WTC11 (cell line): Measurements from ENCODE around the gene RPTOR. TPM values are rescaled to one million over a fixed set of nuclear protein-coding genes. Genes with fewer than 3 reads are reported as not detected.

Experiments used
- ATAC-seq: fragments of 200-7000 bp; cut with Tn5 transposase; 2 replicates; pipeline ENCODE4 v1.10.0; 2021; ENCODE audit warnings: mild to moderate bottlenecking, moderate library complexity
- CTCF ChIA-PET: fragments of 300-600 bp; sonication (Branson Sonifier 250); formaldehyde crosslinking; loops from one replicate; lab custom pipeline; 2021; ENCODE audit warnings: antibody characterized with exemption; lab: Charles Lee
- POLR2A ChIA-PET: fragments of 350-600 bp; sonication (Branson Sonifier 250); formaldehyde crosslinking; loops from one replicate; lab custom pipeline; 2021; ENCODE audit warnings: antibody characterized with exemption; lab: Charles Lee
- DNase-seq: peaks from one replicate; pipeline ENCODE4 v3.0.0; 2021; ENCODE audit warnings: low spot score
- H3K27ac Mint-ChIP-seq: 2 replicates; pipeline ENCODE4 v1.8.0; 2021; ENCODE audit warnings: mixed read lengths
- H3K27me3 Mint-ChIP-seq: 2 replicates; pipeline ENCODE4 v1.8.0; 2021; ENCODE audit warnings: low read depth, mild to moderate bottlenecking, moderate library complexity, mixed read lengths
- H3K36me3 Mint-ChIP-seq: 2 replicates; pipeline ENCODE4 v1.8.0; 2021; ENCODE audit warnings: mixed read lengths
- H3K4me1 Mint-ChIP-seq: 2 replicates; pipeline ENCODE4 v1.8.0; 2022; ENCODE audit warnings: mixed read lengths
- H3K4me3 Mint-ChIP-seq: 2 replicates; pipeline ENCODE4 v1.8.0; 2021; ENCODE audit warnings: mild to moderate bottlenecking, moderate library complexity, mixed read lengths
- H3K9me3 Mint-ChIP-seq: 2 replicates; pipeline ENCODE4 v1.8.0; 2021; ENCODE audit warnings: mixed read lengths
- ATF1 ChIP-seq: sonication (generic); formaldehyde crosslinking; IDR thresholded peaks from 2 replicates; pipeline ENCODE4 v1.8.1; 2023; ENCODE audit warnings: mild to moderate bottlenecking, moderate library complexity, missing genetic modification reagents
- ATF2 ChIP-seq: sonication (generic); formaldehyde crosslinking; IDR thresholded peaks from 2 replicates; pipeline ENCODE4 v1.8.1; 2022; ENCODE audit warnings: low read depth, missing genetic modification reagents, borderline replicate concordance
- CREM ChIP-seq: sonication (generic); formaldehyde crosslinking; IDR thresholded peaks from 2 replicates; pipeline ENCODE4 v1.8.1; 2022; ENCODE audit warnings: mild to moderate bottlenecking, missing genetic modification reagents, moderate library complexity
- ELF4 ChIP-seq: sonication (generic); formaldehyde crosslinking; IDR thresholded peaks from 2 replicates; pipeline ENCODE4 v1.8.1; 2022; ENCODE audit warnings: low read depth, mild to moderate bottlenecking, moderate library complexity, missing genetic modification reagents
- FOXJ3 ChIP-seq: sonication (generic); formaldehyde crosslinking; IDR thresholded peaks from 2 replicates; pipeline ENCODE4 v1.9.0; 2021; ENCODE audit warnings: missing genetic modification reagents, mild to moderate bottlenecking, borderline replicate concordance
- FOXK1 ChIP-seq: sonication (generic); formaldehyde crosslinking; IDR thresholded peaks from 2 replicates; pipeline ENCODE4 v1.8.0; 2022; ENCODE audit warnings: mild to moderate bottlenecking, moderate library complexity, missing genetic modification reagents
- GTF2I ChIP-seq: fragments of 250-450 bp; sonication (Bioruptor Pico); conservative IDR thresholded peaks from 2 replicates; pipeline ENCODE4 v1.4.0; 2021; ENCODE audit warnings: mild to moderate bottlenecking
- SMAD4 ChIP-seq: sonication (generic); formaldehyde crosslinking; IDR thresholded peaks from 2 replicates; pipeline ENCODE4 v1.8.0; 2022; ENCODE audit warnings: mild to moderate bottlenecking, missing genetic modification reagents
- TEAD4 ChIP-seq: sonication (generic); formaldehyde crosslinking; IDR thresholded peaks from 2 replicates; pipeline ENCODE4 v1.8.0; 2022; ENCODE audit warnings: mild to moderate bottlenecking, missing genetic modification reagents
- USF1 ChIP-seq: sonication (generic); formaldehyde crosslinking; IDR thresholded peaks from 2 replicates; pipeline ENCODE4 v1.8.0; 2022; ENCODE audit warnings: mild to moderate bottlenecking, missing genetic modification reagents
- ZBTB21 ChIP-seq: sonication (generic); formaldehyde crosslinking; IDR thresholded peaks from 2 replicates; pipeline ENCODE4 v1.8.1; 2023; ENCODE audit warnings: mild to moderate bottlenecking, missing genetic modification reagents, borderline replicate concordance
- ZNF138 ChIP-seq: sonication (generic); formaldehyde crosslinking; conservative IDR thresholded peaks from 2 replicates; pipeline ENCODE4 v1.8.1; 2022; ENCODE audit warnings: mild to moderate bottlenecking, moderate library complexity, missing genetic modification reagents
- ZNF263 ChIP-seq: sonication (generic); formaldehyde crosslinking; IDR thresholded peaks from 2 replicates; pipeline ENCODE4 v1.8.1; 2022; ENCODE audit warnings: low read depth, mild to moderate bottlenecking, moderate library complexity, missing genetic modification reagents
- ZNF317 ChIP-seq: sonication (generic); formaldehyde crosslinking; IDR thresholded peaks from 2 replicates; pipeline ENCODE4 v1.8.1; 2023; ENCODE audit warnings: low read depth, mild to moderate bottlenecking, moderate library complexity, missing genetic modification reagents, borderline replicate concordance
- total RNA-seq: library from RNA; stranded (reverse); gene quantifications from 3 replicates; pipeline ENCODE4 v1.2.3, GENCODE V29; 2021
- TF ChIP-seq, protein P1 (sequence below): fragments of 250-450 bp; sonication (Bioruptor Pico); IDR thresholded peaks from 2 replicates; pipeline ENCODE4 v1.9.0; 2021; ENCODE audit warnings: mild to moderate bottlenecking, borderline replicate concordance
- TF ChIP-seq, protein P2 (sequence below): sonication (generic); formaldehyde crosslinking; IDR thresholded peaks from 2 replicates; pipeline ENCODE4 v1.8.0; 2022; ENCODE audit warnings: missing genetic modification reagents
- TF ChIP-seq, protein P3 (sequence below): fragments of 250-450 bp; sonication (Bioruptor Pico); IDR thresholded peaks from 2 replicates; pipeline ENCODE4 v1.9.0; 2021; ENCODE audit warnings: moderate library complexity, mild to moderate bottlenecking, inconsistent platforms, borderline replicate concordance
- TF ChIP-seq, protein P4 (sequence below): fragments of 200-600 bp; IDR thresholded peaks from 2 replicates; pipeline ENCODE4 v1.8.0; 2022; ENCODE audit warnings: antibody characterized with exemption
- TF ChIP-seq, protein P5 (sequence below): fragments of 250-450 bp; sonication (Bioruptor Pico); IDR thresholded peaks from 2 replicates; pipeline ENCODE4 v1.9.0; 2021; ENCODE audit warnings: mild to moderate bottlenecking

RPTOR gene
- total RNA-seq, 1 experiment from 2014 or later: 41.0 TPM

- DNase-seq: no peak
- Mint-ChIP-seq H3K9me3 (no peaks in the 10 kb centered on the region), H3K4me1 (peaks cover 12% of the 10 kb centered on the region), H3K36me3 (no peaks in the 10 kb centered on the region; the same call in 1 of the 2 replicates), H3K4me3 (no peak overlapping the region), H3K27ac (peak overlapping the region; percentile 25), H3K27me3 (no peaks in the 10 kb centered on the region)
- TF ChIP-seq, protein P1, sequence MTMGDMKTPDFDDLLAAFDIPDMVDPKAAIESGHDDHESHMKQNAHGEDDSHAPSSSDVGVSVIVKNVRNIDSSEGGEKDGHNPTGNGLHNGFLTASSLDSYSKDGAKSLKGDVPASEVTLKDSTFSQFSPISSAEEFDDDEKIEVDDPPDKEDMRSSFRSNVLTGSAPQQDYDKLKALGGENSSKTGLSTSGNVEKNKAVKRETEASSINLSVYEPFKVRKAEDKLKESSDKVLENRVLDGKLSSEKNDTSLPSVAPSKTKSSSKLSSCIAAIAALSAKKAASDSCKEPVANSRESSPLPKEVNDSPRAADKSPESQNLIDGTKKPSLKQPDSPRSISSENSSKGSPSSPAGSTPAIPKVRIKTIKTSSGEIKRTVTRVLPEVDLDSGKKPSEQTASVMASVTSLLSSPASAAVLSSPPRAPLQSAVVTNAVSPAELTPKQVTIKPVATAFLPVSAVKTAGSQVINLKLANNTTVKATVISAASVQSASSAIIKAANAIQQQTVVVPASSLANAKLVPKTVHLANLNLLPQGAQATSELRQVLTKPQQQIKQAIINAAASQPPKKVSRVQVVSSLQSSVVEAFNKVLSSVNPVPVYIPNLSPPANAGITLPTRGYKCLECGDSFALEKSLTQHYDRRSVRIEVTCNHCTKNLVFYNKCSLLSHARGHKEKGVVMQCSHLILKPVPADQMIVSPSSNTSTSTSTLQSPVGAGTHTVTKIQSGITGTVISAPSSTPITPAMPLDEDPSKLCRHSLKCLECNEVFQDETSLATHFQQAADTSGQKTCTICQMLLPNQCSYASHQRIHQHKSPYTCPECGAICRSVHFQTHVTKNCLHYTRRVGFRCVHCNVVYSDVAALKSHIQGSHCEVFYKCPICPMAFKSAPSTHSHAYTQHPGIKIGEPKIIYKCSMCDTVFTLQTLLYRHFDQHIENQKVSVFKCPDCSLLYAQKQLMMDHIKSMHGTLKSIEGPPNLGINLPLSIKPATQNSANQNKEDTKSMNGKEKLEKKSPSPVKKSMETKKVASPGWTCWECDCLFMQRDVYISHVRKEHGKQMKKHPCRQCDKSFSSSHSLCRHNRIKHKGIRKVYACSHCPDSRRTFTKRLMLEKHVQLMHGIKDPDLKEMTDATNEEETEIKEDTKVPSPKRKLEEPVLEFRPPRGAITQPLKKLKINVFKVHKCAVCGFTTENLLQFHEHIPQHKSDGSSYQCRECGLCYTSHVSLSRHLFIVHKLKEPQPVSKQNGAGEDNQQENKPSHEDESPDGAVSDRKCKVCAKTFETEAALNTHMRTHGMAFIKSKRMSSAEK (CRISPR knock-in tag): no peak
- TF ChIP-seq ATF2 (no peak), GTF2I (CRISPR knock-in tag) (no peak), TEAD4 (no peak), FOXK1 (CRISPR knock-in tag) (no peak), CREM (no peak), USF1 (CRISPR knock-in tag) (no peak), ZBTB21 (CRISPR knock-in tag) (no peak), ZNF317 (CRISPR knock-in tag) (no peak), SMAD4 (no peak), ZNF263 (CRISPR knock-in tag) (no peak), ATF1 (CRISPR knock-in tag) (no peak), FOXJ3 (CRISPR knock-in tag) (no peak), ZNF138 (no peak), ELF4 (no peak)
- TF ChIP-seq, protein P2, sequence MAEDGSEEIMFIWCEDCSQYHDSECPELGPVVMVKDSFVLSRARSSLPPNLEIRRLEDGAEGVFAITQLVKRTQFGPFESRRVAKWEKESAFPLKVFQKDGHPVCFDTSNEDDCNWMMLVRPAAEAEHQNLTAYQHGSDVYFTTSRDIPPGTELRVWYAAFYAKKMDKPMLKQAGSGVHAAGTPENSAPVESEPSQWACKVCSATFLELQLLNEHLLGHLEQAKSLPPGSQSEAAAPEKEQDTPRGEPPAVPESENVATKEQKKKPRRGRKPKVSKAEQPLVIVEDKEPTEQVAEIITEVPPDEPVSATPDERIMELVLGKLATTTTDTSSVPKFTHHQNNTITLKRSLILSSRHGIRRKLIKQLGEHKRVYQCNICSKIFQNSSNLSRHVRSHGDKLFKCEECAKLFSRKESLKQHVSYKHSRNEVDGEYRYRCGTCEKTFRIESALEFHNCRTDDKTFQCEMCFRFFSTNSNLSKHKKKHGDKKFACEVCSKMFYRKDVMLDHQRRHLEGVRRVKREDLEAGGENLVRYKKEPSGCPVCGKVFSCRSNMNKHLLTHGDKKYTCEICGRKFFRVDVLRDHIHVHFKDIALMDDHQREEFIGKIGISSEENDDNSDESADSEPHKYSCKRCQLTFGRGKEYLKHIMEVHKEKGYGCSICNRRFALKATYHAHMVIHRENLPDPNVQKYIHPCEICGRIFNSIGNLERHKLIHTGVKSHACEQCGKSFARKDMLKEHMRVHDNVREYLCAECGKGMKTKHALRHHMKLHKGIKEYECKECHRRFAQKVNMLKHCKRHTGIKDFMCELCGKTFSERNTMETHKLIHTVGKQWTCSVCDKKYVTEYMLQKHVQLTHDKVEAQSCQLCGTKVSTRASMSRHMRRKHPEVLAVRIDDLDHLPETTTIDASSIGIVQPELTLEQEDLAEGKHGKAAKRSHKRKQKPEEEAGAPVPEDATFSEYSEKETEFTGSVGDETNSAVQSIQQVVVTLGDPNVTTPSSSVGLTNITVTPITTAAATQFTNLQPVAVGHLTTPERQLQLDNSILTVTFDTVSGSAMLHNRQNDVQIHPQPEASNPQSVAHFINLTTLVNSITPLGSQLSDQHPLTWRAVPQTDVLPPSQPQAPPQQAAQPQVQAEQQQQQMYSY (CRISPR knock-in tag): no peak
- TF ChIP-seq, protein P3, sequence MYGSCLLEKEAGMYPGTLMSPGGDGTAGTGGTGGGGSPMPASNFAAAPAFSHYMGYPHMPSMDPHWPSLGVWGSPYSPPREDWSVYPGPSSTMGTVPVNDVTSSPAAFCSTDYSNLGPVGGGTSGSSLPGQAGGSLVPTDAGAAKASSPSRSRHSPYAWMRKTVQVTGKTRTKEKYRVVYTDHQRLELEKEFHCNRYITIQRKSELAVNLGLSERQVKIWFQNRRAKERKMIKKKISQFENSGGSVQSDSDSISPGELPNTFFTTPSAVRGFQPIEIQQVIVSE (CRISPR knock-in tag): no peak
- TF ChIP-seq, protein P4, sequence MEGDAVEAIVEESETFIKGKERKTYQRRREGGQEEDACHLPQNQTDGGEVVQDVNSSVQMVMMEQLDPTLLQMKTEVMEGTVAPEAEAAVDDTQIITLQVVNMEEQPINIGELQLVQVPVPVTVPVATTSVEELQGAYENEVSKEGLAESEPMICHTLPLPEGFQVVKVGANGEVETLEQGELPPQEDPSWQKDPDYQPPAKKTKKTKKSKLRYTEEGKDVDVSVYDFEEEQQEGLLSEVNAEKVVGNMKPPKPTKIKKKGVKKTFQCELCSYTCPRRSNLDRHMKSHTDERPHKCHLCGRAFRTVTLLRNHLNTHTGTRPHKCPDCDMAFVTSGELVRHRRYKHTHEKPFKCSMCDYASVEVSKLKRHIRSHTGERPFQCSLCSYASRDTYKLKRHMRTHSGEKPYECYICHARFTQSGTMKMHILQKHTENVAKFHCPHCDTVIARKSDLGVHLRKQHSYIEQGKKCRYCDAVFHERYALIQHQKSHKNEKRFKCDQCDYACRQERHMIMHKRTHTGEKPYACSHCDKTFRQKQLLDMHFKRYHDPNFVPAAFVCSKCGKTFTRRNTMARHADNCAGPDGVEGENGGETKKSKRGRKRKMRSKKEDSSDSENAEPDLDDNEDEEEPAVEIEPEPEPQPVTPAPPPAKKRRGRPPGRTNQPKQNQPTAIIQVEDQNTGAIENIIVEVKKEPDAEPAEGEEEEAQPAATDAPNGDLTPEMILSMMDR: no peak
- TF ChIP-seq, protein P5, sequence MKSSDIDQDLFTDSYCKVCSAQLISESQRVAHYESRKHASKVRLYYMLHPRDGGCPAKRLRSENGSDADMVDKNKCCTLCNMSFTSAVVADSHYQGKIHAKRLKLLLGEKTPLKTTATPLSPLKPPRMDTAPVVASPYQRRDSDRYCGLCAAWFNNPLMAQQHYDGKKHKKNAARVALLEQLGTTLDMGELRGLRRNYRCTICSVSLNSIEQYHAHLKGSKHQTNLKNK (CRISPR knock-in tag): no peak
- no peak for ATAC-seq
- POLR2A ChIA-PET: no interaction called here
- CTCF ChIA-PET: interaction anchor here (1.3 to 1.9 kb wide), 2 partner anchors 8 to 80 kb away, joined by 5 read pairs; no protein-coding TSS in a partner anchor
Observed at GRCh38 chr17:80819422-80820164, 275.0 kb downstream of the RPTOR start.
